Effector memory CD8-positive, alpha-beta T cell (primary cell): Measurements from ENCODE around the gene MRPL43.
"Not testable (repeated sequence)": the region's sequence is repeated elsewhere in the genome, so short reads cannot be mapped to it uniquely, and the experiment has no call there.

Experiments used
- ATAC-seq: fragments of 150-1000 bp; cut with Tn5 transposase; replicated peaks from 2 replicates; pipeline ENCODE4 v1.10.0; 2021; ENCODE audit warnings: mild to moderate bottlenecking, moderate library complexity
- DNase-seq, 3 experiments: peaks; one replicate each; pipeline ENCODE4 v3.0.0; 2021
- H3K27ac Mint-ChIP-seq, 2 donors: one replicate each; pipeline ENCODE4 v1.8.0; 2022; ENCODE audit warnings: mild to moderate bottlenecking in 2 of 2, mixed read lengths in 2 of 2, moderate library complexity in 2 of 2
- H3K27me3 Mint-ChIP-seq, 2 donors: one replicate each; pipeline ENCODE4 v1.8.0; 2022; ENCODE audit warnings: mixed read lengths in 2 of 2
- H3K36me3 Mint-ChIP-seq: one replicate; pipeline ENCODE4 v1.8.0; 2022; ENCODE audit warnings: mild to moderate bottlenecking, moderate library complexity, mixed read lengths; ENCODE audit not compliant: insufficient read depth
- H3K4me1 Mint-ChIP-seq, 2 donors: one replicate each; pipeline ENCODE4 v1.8.0; 2022; ENCODE audit warnings: low read depth in 2 of 2, mixed read lengths in 2 of 2
- H3K4me3 Mint-ChIP-seq, 2 donors: one replicate each; pipeline ENCODE4 v1.8.0; 2022; ENCODE audit warnings: mild to moderate bottlenecking in 2 of 2, mixed read lengths in 2 of 2, moderate library complexity in 2 of 2
- H3K9me3 Mint-ChIP-seq, 2 donors: one replicate each; pipeline ENCODE4 v1.8.0; 2022; ENCODE audit warnings: mixed read lengths in 2 of 2

The MRPL43 gene

DNA sequence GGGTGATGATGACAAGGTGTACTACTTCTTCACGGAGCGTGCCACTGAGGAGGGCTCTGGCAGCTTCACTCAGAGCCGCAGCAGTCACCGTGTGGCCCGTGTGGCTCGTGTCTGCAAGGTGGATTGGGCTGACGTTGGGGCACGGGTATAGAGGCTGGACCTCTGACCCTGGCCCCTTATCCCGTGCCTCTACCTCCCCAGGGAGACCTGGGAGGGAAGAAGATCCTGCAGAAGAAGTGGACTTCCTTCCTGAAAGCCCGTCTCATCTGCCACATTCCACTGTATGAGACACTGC, 8.4 kb downstream of the MRPL43 start:
- H3K4me3 Mint-ChIP-seq: no peak overlapping the region
- H3K9me3 Mint-ChIP-seq: no peaks in the 10 kb centered on the region
- ATAC-seq (no peak), DNase-seq (no peak)
- H3K4me1 Mint-ChIP-seq: peaks cover 0 to 2% of the 10 kb centered on the region in 2 donors
- H3K27ac Mint-ChIP-seq: peak overlapping the region in 1 of 2 donors; percentile 21
- no peaks in the 10 kb centered on the region for H3K27me3 Mint-ChIP-seq
- H3K36me3 Mint-ChIP-seq: peaks cover 19% of the 10 kb centered on the region

DNA sequence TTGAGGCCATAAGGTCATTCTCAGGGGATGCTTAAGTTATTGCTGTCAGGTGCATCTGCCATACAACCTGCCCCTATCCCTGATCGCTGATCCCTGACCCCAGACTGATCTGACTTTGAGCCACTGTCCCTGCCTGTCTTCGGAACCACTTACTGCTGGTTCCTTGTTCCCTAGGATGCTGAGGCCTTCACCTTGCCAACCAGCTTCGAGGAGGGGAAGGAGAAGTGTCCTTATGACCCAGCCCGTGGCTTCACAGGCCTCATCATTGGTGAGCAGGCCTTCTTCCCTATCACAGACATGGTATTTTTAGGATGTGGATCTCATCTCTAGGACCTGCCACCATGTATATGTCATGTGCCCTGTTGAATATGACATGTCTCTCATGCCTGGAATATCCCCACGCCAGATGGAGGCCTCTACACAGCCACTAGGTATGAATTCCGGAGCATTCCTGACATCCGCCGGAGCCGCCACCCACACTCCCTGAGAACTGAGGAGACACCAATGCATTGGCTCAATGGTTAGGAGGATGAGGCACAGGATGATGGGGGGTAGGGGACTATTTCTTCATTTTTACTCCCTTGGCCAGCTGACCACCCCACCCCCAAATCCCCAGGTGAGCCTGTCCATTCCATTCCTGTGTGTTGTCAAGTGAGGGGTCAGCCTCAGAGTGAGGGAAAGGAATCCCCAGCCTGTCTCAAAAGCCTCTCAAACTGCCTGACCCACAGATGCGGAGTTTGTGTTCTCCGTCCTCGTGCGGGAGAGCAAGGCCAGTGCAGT, 9.0 kb downstream of the MRPL43 start:
- H3K4me1 Mint-ChIP-seq: peaks cover 0 to 2% of the 10 kb centered on the region in 2 donors
- peaks cover 19% of the 10 kb centered on the region for H3K36me3 Mint-ChIP-seq
- H3K27ac Mint-ChIP-seq: peak overlapping the region in 1 of 2 donors; percentile 25
- no peak overlapping the region for H3K4me3 Mint-ChIP-seq
- no peak for DNase-seq
- no peak for ATAC-seq
- H3K9me3 Mint-ChIP-seq: no peaks in the 10 kb centered on the region
- H3K27me3 Mint-ChIP-seq: no peaks in the 10 kb centered on the region

DNA sequence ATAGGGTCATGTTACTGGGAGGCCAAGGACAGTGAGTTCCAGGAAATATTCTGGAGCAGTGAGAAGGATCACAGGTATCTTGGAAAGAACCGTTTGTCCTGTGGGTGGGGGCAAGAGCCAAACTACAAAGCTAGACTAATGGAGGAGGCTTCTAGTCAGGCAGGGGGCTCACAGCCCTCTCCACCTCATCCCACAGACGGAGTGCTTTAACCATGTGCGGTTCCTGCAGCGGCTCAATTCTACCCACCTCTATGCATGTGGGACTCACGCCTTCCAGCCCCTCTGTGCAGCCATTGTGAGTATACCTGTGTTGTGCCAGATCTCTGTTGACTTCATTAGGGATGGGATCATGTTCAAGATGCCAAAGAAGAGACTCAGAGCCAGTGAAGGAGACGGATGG, 9.9 kb downstream of the MRPL43 start:
- no peaks in the 10 kb centered on the region for H3K9me3 Mint-ChIP-seq
- H3K27ac Mint-ChIP-seq: peak overlapping the region; percentile 25 to 62
- no peak for ATAC-seq
- DNase-seq: no peak
- peaks cover 19% of the 10 kb centered on the region for H3K36me3 Mint-ChIP-seq
- H3K27me3 Mint-ChIP-seq: no peaks in the 10 kb centered on the region
- no peak overlapping the region for H3K4me3 Mint-ChIP-seq
- H3K4me1 Mint-ChIP-seq: peaks cover 0 to 2% of the 10 kb centered on the region in 2 donors

DNA sequence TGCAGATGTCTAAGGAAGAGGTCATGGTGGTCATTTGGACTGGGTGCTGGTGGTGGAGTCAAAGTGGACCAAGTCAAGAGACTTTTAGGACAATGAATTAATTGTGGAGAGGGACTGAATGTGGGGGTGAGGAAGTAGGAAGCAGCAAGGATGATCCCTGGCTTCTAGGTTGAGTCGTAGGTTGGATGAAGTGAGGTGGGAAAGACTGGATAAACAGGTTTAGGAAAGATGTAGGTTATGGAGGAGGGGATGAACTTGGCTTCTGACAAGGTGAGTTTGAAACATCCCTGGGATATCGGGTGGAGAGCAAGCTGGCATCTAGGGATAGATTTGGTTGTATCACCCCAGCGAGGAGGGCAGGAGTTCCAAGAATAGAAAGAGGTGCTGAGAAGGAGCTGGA, 10.4 kb downstream of the MRPL43 start:
- ATAC-seq (no peak), DNase-seq (no peak)
- Mint-ChIP-seq H3K36me3 (peaks cover 14% of the 10 kb centered on the region), H3K9me3 (no peaks in the 10 kb centered on the region), H3K4me1 (peaks cover 0 to 2% of the 10 kb centered on the region in 2 donors), H3K27me3 (no peaks in the 10 kb centered on the region), H3K4me3 (no peak overlapping the region), H3K27ac (peak overlapping the region; percentile 33 to 62)

DNA sequence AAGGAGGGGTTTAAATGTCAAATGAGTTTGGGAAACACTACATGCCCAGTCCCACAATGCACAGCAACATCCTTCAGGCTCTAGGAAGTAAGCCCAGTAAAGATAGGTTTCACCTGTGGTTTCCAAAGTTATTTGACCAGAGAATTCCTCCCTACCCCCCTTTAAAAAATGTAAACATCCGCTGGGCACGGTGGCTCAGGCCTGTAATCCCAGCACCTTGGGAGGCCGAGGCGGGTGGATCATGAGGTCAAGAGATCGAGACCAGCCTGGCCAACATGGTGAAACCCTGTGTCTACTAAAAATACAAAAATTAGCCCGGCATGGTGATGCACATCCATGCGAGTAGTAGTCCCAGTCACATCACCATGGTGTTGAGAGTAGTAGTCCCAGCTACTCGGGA, 11.9 kb downstream of the MRPL43 start:
- not testable (repeated sequence) for DNase-seq, H3K27me3 Mint-ChIP-seq, ATAC-seq, H3K27ac Mint-ChIP-seq, H3K4me1 Mint-ChIP-seq, H3K4me3 Mint-ChIP-seq, H3K9me3 Mint-ChIP-seq, H3K36me3 Mint-ChIP-seq

DNA sequence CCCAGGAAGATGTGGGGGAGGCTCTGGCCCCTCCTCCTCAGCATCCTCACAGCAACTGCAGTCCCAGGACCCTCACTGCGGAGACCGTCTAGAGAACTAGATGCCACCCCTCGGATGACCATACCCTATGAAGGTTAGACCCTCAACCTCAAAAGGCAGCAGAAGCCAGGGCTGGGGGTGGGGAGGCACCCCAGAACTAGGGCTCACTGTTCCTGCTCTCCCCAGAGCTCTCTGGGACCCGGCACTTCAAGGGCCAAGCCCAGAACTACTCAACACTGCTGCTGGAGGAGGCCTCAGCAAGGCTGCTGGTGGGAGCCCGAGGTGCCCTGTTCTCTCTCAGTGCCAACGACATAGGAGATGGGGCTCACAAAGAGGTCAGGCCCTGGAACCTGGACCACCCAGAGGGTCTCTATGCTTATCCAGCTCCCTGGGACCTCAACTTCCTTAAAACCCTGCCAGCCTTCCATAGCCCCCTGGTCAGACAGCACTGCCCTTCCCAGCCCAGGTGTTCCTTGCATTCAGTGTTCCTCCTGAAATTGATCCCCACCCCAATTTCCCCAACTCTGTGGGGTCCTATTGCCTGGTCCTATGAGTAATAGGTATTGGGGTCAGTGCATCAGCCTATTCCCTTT, 14.3 kb downstream of the MRPL43 start:
- no peaks in the 10 kb centered on the region for H3K27me3 Mint-ChIP-seq
- no peaks in the 10 kb centered on the region for H3K9me3 Mint-ChIP-seq
- H3K36me3 Mint-ChIP-seq: peaks cover 5% of the 10 kb centered on the region
- no peak overlapping the region for H3K4me3 Mint-ChIP-seq
- peaks cover 9 to 17% of the 10 kb centered on the region in 2 donors for H3K4me1 Mint-ChIP-seq
- no peak for ATAC-seq
- no peak for DNase-seq
- no peak overlapping the region for H3K27ac Mint-ChIP-seq

DNA sequence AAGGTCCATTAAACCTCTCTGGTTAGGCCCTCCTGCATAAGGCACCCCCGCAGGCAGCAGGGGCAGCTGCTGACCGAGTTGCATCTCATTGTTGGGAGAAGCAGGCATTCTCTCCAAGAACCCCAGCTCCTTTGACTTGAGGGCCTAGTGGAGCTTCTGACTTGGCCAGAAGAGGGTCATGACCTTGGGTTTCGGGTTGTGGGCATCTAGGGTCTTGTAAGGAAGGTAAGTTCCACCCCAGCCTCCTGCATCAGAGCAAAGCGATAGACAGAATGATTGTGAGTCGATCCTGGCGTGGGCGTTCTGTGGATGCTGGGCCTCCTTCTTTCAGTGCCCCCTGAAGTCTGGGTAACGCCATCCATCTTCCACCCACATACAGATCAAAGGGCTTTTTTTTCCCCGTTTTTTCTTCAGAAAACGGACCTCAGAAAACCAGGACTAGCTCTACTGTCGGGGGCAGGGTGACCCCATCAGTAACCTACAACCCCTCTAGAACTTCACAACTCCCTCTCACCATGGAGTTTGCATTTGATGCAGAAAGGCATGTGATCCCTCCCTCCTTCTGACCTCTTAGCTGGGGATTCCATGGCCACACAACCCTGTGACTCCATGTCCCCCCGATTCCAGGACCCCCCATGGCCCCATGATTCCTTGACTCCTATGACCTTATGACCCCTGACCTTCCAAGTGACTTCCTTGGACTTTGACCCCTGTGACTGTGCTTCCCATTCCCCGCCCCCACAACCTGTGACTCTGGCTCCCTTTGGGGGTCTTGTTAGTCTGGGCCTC, 15.0 kb downstream of the MRPL43 start:
- no peak for ATAC-seq
- no peak overlapping the region for H3K4me3 Mint-ChIP-seq
- no peaks in the 10 kb centered on the region for H3K9me3 Mint-ChIP-seq
- H3K27me3 Mint-ChIP-seq: no peaks in the 10 kb centered on the region
- no peak overlapping the region for H3K27ac Mint-ChIP-seq
- peaks cover 9 to 18% of the 10 kb centered on the region in 2 donors for H3K4me1 Mint-ChIP-seq
- no peak for DNase-seq
- H3K36me3 Mint-ChIP-seq: peaks cover 5% of the 10 kb centered on the region

DNA sequence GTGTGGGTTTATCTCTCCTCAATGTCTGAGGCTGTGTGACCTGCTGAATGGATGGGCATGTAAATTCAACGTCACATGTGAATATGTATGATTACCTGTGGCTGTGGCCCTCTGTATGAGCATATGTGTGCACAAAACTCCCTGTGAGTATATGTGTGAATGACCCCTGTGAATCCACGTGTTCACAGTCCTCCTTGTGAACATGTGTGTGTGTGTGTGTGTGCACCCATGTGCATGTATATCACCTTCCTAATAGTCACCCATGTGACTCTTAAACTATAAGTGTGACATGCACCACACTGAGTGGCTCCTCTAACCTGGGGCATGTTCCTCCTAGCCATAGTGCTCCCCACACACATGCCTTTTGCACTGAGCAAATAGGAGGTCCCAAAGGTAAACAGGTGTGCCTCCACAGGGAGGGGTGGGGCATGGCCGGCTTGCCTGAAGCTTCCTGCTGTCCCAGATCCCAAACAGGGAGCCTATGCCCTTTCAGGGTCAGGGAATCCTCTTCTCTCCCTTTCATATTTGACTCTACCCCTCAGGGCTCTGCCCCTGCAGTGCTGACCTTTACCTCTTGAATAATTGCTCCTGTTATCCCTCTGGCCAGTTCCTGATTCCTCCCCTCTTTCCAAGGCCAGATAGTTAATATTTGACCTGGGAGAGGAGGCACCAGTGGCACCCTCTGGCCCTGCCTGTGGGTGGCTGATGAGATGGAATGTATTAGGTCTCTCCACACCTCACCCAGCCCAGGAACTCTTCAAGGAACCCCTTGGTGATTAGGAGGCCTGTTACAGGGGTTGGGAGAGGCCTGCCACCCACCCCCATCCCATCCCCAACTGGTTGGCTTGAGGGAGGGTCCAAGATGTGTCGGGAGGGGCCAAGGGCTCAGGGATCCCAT, 16.1 kb downstream of the MRPL43 start:
- ATAC-seq: no peak
- Mint-ChIP-seq H3K36me3 (no peaks in the 10 kb centered on the region), H3K9me3 (no peaks in the 10 kb centered on the region), H3K4me3 (peak overlapping the region; percentile 62 to 68), H3K27ac (peak overlapping the region in 1 of 2 donors; percentile 83), H3K27me3 (no peaks in the 10 kb centered on the region), H3K4me1 (peaks cover 9 to 18% of the 10 kb centered on the region in 2 donors)
- no peak for DNase-seq

DNA sequence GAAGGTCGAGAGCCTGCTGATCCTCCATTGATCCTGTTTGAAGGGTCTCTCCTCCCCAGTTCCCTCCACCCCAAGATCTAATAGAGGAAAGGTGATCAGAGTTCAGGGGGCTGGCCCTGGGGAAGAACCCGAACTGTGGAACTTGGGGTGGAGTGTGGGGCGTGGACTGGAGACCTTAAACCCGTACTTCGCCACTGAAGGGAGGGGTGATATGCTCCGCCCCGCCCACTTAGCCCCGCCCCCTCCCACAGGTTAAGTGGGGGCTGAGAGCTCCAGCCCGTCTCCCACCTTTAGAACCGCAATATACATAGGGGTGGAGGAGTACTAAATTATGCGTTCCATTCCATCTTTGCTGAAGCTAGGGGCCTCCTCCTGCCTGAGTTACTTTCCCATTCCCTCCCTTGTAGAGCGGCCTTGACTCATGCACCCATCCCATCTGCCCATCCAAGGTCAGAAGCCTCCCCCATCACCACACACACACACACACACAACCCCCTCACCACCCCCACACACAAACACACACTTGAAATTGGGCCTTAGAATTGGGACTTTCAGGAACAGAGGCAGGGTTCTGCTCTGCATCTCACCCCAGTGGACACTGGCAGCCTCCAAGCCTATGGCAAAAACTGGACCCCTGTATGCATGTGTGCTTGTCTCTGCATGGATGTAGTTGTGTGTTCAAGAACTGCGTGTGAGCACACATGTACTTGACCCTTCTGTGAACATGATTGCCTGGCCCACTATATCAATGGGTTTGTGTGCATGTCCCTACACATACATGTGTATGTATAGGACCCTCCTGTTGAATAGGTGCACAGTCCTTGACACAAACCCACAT, 17.0 kb downstream of the MRPL43 start:
- Mint-ChIP-seq H3K4me3 (peak overlapping the region; percentile 62 to 68), H3K9me3 (no peaks in the 10 kb centered on the region), H3K27me3 (no peaks in the 10 kb centered on the region), H3K36me3 (peaks cover 4% of the 10 kb centered on the region), H3K27ac (peak overlapping the region; percentile 25 to 83), H3K4me1 (peaks cover 9 to 18% of the 10 kb centered on the region in 2 donors)
- DNase-seq (no peak), ATAC-seq (peak; percentile 58)

DNA sequence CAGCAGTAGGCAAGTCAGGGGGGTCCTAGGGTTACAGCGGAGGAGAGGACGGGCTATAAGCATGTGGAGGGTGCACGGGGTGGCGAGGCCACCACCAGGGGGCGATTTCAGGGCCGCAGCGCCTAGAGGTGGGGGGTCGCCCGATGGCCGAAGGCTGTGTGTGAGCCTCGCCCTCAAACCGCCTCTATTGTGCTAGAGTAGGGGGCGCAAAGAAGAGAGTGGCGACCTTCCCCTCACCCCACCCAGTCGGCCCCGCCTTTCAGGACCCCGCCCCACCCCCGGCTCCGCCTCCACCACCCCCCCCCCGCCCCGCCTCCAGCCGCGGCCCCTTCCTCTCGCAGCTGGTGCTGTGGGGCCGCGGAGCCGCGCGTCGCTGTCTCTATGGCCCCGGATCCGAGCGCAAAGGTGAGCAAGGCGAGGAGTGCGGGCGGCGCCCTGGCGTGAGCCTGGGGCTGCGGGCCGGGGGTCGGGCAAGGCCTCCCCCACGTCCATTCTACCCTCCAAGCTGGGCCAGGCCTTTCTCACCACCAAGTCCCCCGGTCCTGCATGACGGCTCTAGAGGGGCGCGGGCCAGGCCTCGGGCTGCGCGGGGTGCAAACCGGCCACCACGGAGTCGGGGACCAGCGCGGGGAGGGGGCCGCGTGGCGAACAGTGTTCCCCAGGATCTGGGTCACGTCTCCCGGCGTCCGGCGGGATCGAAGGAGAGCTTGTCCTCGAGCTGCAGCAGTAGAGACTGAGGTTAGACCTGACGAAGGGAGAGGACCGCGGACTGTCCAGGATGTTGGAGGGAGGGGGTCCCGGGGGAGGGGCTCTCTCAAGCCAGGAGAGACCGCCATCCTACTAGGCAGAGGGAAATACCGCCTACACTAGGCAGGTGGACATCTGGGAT, 17.9 kb downstream of the MRPL43 start, which contains the start of gene SEMA4G:
Gene SEMA4G (plus strand): TSS at position 318 of the 889 bp plus-strand sequence. CDS start 3,409 bp downstream, outside the sequence.
- Mint-ChIP-seq H3K4me3 (peak within 1 kb of the TSS; percentile 62 to 68), H3K9me3 (no peaks in the 10 kb centered on the region), H3K27ac (peak within 1 kb of the TSS; percentile 25 to 83), H3K4me1 (peaks cover 9 to 18% of the 10 kb centered on the region in 2 donors), H3K27me3 (no peaks in the 10 kb centered on the region), H3K36me3 (peaks cover 6% of the 10 kb centered on the region)
- DNase-seq: peak; percentile 26 to 33 (median 29)
- peak; percentile 72 for ATAC-seq

DNA sequence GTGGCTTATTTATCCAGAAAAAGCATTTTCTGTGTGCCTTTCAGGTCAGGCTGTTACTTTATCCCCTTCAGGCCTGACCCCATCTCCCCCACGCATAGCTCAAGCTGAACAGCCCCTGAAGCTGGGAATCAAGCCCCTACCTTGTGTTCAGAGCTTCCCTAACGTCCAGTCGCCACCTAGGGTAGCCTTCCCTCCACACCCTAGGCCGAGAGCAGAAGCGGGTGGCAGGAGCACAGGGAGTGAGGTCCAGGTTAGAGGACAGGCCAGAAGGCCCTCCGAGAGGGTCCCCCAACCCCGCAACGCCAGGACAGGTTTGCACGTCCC, 18.5 kb downstream of the MRPL43 start:
- H3K4me3 Mint-ChIP-seq: peak overlapping the region; percentile 62 to 68
- ATAC-seq: no peak
- peak overlapping the region in 1 of 2 donors; percentile 52 for H3K27ac Mint-ChIP-seq
- H3K9me3 Mint-ChIP-seq: no peaks in the 10 kb centered on the region
- no peaks in the 10 kb centered on the region for H3K27me3 Mint-ChIP-seq
- H3K4me1 Mint-ChIP-seq: peaks cover 9 to 18% of the 10 kb centered on the region in 2 donors
- no peak for DNase-seq
- H3K36me3 Mint-ChIP-seq: peaks cover 6% of the 10 kb centered on the region
